SKM-1 treated with dmso at 0.1 percent for 144 hours (cell line): ENCODE results near the gene OLFML2B.

Experiments
- DNase-seq: peaks from one replicate; lab custom pipeline; 2025; ENCODE audit not compliant: unreplicated experiment; lab: John Stamatoyannopoulos, UW

Gene OLFML2B

DNA sequence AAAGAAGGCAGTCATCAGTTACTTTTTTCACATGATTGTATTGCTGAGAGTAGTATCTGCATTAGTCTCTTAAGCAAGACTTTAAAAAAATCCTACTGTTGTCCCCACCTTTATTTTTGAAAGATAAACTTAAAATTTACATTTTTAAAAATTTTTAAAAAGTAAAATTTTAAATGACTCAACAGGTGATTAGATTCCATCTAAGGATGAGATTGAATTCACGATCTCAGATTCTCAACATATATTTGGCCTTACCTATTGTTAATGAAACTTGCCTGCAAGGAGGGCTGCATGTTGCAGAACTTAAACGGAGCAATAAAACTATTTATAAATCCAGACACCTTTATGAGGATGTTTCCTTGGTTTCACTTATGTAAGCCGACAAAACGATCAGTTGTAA, 75.2 kb downstream of the OLFML2B start:
- no peak for DNase-seq

GRCh38 chr1:161946071-161946987, 77.3 kb downstream of the OLFML2B start:
- DNase-seq = no peak

GRCh38 chr1:161945306-161946060, 78.2 kb downstream of the OLFML2B start:
- no peak for DNase-seq

- no peak for DNase-seq
Measured at GRCh38 chr1:161944381-161944780, 79.3 kb downstream of the OLFML2B start.

DNA sequence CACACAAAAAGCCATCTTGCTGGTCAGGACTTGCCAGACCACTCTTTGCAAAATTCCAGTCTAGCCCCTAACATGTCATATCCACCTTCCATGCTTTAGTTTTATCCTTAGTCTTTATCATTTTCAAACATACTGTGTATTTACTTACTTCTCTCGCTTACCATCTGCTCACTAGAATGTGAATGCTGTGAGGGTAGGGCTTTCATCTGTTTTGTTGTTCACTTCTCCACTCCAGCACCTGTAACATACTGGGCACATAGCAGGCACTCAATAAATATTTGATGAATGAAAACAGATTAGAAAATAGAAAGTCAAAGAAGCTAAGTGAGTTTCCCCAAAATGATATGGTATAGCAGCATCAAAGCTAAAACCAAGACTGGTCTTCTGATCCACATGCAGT, 79.9 kb downstream of the OLFML2B start:
- no peak for DNase-seq

GRCh38 chr1:161941726-161942436, 81.8 kb downstream of the OLFML2B start:
- no peak for DNase-seq

DNA sequence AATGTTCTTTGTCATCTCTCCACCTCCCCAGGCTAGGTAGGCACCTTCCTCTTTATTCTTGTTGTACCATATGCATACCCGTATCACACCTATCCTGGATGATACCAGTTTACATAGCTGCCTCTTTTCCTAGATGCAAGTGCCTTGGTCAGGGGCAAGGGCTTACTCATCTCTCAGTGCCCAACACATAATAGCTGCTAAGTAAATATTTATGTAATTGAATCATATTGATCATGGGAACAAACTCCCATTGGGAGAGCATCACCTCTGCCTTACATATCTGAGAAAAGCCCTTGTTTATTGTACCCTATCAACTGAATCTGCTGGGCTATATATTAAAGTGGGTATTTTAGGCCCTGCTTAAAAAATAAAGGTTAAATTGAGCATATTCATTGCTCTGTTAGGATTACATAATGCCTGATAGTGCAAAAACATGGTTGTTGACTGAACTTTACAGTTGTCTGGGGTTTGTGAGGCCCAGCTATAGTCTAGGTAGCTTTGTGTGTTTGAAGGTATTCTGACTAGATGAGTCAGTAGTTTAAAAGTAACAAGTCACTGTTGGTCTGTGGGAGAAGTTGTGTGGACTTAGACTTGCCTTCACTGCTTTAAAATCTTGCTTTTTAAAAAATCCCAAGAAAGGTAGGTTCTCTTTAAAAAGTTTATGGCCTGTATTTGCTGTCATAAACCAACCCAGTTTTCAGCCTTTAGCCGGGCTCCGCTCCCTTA, 82.6 kb downstream of the OLFML2B start:
- no peak for DNase-seq

DNA sequence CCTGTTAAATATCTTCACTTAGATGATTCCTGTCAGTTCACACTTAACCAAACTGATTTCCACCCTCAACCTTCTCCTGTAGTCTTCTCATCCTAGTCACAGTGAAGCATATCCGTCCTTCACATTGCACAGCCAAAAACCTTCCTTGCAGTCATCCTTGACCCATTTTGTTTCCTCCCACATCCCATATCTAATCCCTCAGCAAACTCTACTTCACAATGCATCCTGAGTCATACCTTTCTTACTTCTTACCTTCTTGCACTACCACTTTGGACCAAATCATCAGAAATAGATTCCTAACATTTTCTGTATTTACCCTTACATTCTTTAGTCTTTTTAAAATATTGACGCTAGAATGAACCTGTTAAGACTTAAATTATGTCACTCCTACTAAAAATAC, 86.9 kb downstream of the OLFML2B start:
- DNase-seq = no peak

- DNase-seq = no peak
Measured at GRCh38 chr1:161935264-161935663, 88.4 kb downstream of the OLFML2B start.

DNA sequence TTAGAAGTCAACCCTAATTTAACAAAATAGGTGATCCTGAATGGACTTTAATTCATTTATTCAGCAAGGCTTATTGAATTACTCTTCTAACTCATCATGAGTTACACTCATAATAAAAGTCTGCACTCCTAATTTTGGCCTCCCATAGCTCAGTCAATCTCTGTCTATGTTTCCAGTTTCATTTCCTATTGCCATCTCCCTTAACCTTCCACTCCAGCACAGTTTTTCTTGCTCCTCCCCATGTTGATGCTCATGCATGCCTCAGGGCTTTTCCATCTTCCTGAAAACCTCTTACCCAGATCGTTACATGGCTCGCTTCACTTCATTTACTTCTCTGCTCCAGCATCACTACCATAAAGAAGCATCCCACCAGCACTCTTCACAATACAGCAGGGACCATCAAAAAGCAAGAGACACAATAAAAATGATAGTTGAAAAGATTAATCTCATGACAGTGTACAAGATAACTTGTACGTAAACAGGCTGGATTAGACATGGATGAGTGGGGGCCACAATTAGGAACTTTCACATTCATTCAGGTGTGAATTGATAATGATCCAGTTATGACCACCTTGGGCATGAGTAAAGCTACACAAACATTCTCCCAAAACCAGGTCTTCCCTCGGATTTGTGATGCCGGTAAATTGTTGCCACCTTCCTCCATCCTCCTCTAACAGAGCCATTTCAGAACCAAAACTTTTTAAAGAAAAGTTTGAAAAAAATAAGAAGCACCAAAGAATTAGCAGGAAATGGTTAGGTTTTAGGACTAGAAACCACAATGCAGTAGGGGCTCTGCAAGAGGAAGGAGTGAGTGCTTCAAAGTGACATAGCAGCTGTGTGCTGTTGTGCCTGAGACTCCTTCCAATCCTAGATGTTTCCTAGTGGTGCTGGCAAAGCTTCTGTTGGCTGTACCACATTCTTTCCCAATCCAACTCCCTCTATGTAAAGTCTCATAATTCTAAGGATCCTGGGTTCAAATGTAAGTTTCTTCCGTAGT, 89.8 kb downstream of the OLFML2B start:
- DNase-seq = no peak
